Panc1 (cell line): ENCODE data around the gene NEIL3. TPM values are rescaled to one million over a fixed set of nuclear protein-coding genes. Genes with fewer than 3 reads are reported as not detected.

ENCODE experiments used
- ATAC-seq: fragments of 200-7000 bp; cut with Tn5 transposase; 2 replicates; pipeline ENCODE4 v1.9.1; 2020; ENCODE audit warnings: mild to moderate bottlenecking, moderate library complexity
- BruUV-seq: library from RNA; stranded (reverse); fragments of 400-500 nt; replicated peaks from 2 replicates; lab custom pipeline; 2021; lab: Mats Ljungman, UMichigan
- CTCF ChIA-PET: fragments of 300-600 bp; sonication (Branson Sonifier 250); formaldehyde crosslinking; loops from one replicate; lab custom pipeline; 2022; ENCODE audit warnings: antibody characterized with exemption; lab: Charles Lee
- POLR2A ChIA-PET: fragments of 300-600 bp; sonication (Branson Sonifier 250); formaldehyde crosslinking; loops from one replicate; lab custom pipeline; 2022; ENCODE audit warnings: antibody characterized with exemption; lab: Charles Lee
- DNase-seq: peaks from one replicate; pipeline ENCODE4 v3.0.0-alpha.2; 2010; ENCODE audit warnings: low read depth, low spot score
- H3K27ac ChIP-seq: 2 replicates; pipeline ENCODE4 v1.5.1; 2011; ENCODE audit warnings: mild to moderate bottlenecking, low read length, inconsistent platforms
- H3K27me3 ChIP-seq: fragments of 200-500 bp; sonication (Bioruptor generic); 2 replicates; pipeline ENCODE4 v1.6.0; 2014; ENCODE audit warnings: low read length, inconsistent platforms; ENCODE audit not compliant: control insufficient read depth, insufficient read depth
- H3K36me3 ChIP-seq: fragments of 200-500 bp; sonication (Bioruptor generic); 2 replicates; pipeline ENCODE4 v1.5.1; 2014; ENCODE audit warnings: inconsistent platforms, mild to moderate bottlenecking, low read length, moderate library complexity; ENCODE audit not compliant: control insufficient read depth, insufficient read depth
- H3K4me1 ChIP-seq: 2 replicates; pipeline ENCODE4 v1.5.1; 2011; ENCODE audit warnings: inconsistent platforms, mild to moderate bottlenecking, low read length, moderate library complexity; ENCODE audit not compliant: control insufficient read depth, insufficient read depth
- H3K4me3 ChIP-seq, 2 experiments: 2 replicates each; pipeline ENCODE4 v1.5.1; 2011 to 2012; ENCODE audit warnings: low read depth in 2 of 2, low read length in 2 of 2, mild to moderate bottlenecking in 2 of 2, inconsistent platforms in 1 of 2, moderate library complexity in 1 of 2
- H3K9me3 ChIP-seq: fragments of 200-500 bp; sonication (Bioruptor generic); 2 replicates; pipeline ENCODE4 v1.5.1; 2014; ENCODE audit warnings: low read depth, mild to moderate bottlenecking, inconsistent platforms, low read length, moderate library complexity; ENCODE audit not compliant: control insufficient read depth, insufficient read depth
- POLR2AphosphoS5 ChIP-seq: IDR thresholded peaks from 2 replicates; pipeline ENCODE4 v1.6.1; 2012; ENCODE audit warnings: mild to moderate bottlenecking, low read depth, low read length, moderate library complexity
- REST ChIP-seq, 2 experiments: IDR thresholded peaks; 2 replicates each; pipeline ENCODE4 v1.6.1; 2011 to 2012; ENCODE audit warnings: low read depth in 2 of 2, control low read depth in 1 of 2, low read length in 1 of 2, mild to moderate bottlenecking in 1 of 2, moderate library complexity in 1 of 2; ENCODE audit not compliant: insufficient read depth in 1 of 2
- SIN3A ChIP-seq: IDR thresholded peaks from 2 replicates; pipeline ENCODE4 v1.6.1; 2012; ENCODE audit warnings: low read depth, mild to moderate bottlenecking, low read length, moderate library complexity, borderline replicate concordance; ENCODE audit not compliant: insufficient read depth
- TCF7L2 ChIP-seq: IDR thresholded peaks from 2 replicates; pipeline ENCODE4 v1.6.1; 2011; ENCODE audit warnings: mild to moderate bottlenecking, low read depth, low read length, inconsistent platforms
- in situ Hi-C: cut with HindIII; loops from 2 replicates; pipeline ENCODE4 v1.10.0; 2016; ENCODE audit warnings: low sequenced_read_pairs, low pct_unique_long_range_greater_than_20kb
- intact Hi-C: fragments of 100-400 bp; cut with micrococcal nuclease; formaldehyde crosslinking; loops from one replicate; pipeline ENCODE4 v1.10.0; 2022; ENCODE audit not compliant: unreplicated experiment
- total RNA-seq: library from RNA; stranded (reverse); gene quantifications from one replicate; pipeline ENCODE4 v1.2.1, GENCODE V29; 2021; ENCODE audit not compliant: unreplicated experiment
- TF ChIP-seq, protein P1 (sequence below): fragments of 450-650 bp; IDR thresholded peaks from 2 replicates; pipeline ENCODE4 v1.5.1; 2017; ENCODE audit warnings: mild to moderate bottlenecking

NEIL3 gene
- total RNA-seq, 1 experiment from 2014 or later = 8.9 TPM

DNA sequence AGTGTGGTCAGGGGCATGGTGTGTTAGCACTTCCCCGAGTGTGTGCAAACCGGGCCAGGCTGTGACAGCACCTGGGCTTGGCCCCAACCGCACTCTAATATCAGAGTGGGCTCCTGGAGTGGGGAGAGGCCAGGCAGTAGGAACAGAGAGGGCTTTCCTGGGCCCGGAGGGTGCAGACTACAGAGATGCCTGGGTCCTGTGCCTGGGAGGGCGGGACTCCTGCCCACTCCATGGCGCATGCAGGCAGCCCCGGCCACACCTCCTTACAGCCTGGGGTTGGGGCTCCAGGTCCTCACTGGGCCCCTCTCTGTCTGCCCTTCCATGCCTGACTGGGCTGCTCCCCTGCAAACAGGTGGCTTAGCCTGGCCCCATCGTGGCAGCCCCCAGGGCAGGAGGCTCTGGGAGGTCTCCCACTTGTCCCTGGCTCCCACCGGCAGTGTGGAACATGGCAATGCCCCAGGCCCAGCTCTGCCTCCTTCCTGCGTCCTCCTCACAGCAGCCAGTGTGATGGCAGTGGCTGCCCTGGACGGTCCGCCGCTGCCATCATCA, 72.2 kb downstream of the NEIL3 start:
- ChIA-PET CTCF (no interaction called here), POLR2A (no interaction called here)
- Histone ChIP-seq H3K36me3 (no peaks in the 10 kb centered on the region), H3K27me3 (no peaks in the 10 kb centered on the region), H3K4me3 (no peak overlapping the region), H3K27ac (no peak overlapping the region), H3K4me1 (no peaks in the 10 kb centered on the region), H3K9me3 (no peaks in the 10 kb centered on the region)
- ATAC-seq (no peak), DNase-seq (no peak)
- BruUV-seq = no TSS peak
- TF ChIP-seq POLR2AphosphoS5 = no peak
- no peak for TF ChIP-seq TCF7L2
- no peak for TF ChIP-seq SIN3A
- TF ChIP-seq, protein P1, sequence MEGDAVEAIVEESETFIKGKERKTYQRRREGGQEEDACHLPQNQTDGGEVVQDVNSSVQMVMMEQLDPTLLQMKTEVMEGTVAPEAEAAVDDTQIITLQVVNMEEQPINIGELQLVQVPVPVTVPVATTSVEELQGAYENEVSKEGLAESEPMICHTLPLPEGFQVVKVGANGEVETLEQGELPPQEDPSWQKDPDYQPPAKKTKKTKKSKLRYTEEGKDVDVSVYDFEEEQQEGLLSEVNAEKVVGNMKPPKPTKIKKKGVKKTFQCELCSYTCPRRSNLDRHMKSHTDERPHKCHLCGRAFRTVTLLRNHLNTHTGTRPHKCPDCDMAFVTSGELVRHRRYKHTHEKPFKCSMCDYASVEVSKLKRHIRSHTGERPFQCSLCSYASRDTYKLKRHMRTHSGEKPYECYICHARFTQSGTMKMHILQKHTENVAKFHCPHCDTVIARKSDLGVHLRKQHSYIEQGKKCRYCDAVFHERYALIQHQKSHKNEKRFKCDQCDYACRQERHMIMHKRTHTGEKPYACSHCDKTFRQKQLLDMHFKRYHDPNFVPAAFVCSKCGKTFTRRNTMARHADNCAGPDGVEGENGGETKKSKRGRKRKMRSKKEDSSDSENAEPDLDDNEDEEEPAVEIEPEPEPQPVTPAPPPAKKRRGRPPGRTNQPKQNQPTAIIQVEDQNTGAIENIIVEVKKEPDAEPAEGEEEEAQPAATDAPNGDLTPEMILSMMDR = no peak
- TF ChIP-seq REST (IDR thresholded peaks at IDR 0.05; ENCODE audit: insufficient read depth in 1 of 2, low read depth in 2 of 2, low read length in 1 of 2) = no peak
- in situ Hi-C loops (no loop called here), intact Hi-C loops (no loop called here)

GRCh38 chr4:177384856-177385397, 75.3 kb downstream of the NEIL3 start:
- Histone ChIP-seq H3K27ac (no peak overlapping the region), H3K27me3 (no peaks in the 10 kb centered on the region), H3K4me3 (no peak overlapping the region), H3K9me3 (no peaks in the 10 kb centered on the region), H3K36me3 (no peaks in the 10 kb centered on the region), H3K4me1 (no peaks in the 10 kb centered on the region)
- BruUV-seq = no TSS peak
- ChIA-PET POLR2A (no interaction called here), CTCF (no interaction called here)
- TF ChIP-seq TCF7L2 = no peak
- TF ChIP-seq SIN3A = no peak
- TF ChIP-seq POLR2AphosphoS5 = no peak
- TF ChIP-seq, protein P1 = no peak
- TF ChIP-seq REST (IDR thresholded peaks at IDR 0.05; ENCODE audit: insufficient read depth in 1 of 2, low read depth in 2 of 2, low read length in 1 of 2) = no peak
- in situ Hi-C loops = no loop called here
- ATAC-seq = no peak
- DNase-seq = no peak
- intact Hi-C loops = no loop called here
